HS-5 (cell line): ENCODE measurements around the gene NDUFB10.
A peak's percentile ranks its signal among the peaks of the same experiment; 100 is the strongest.

ENCODE experiments used
- DNase-seq: peaks from one replicate; pipeline ENCODE4 v3.0.0-alpha.2; 2012; ENCODE audit warnings: low read depth

The NDUFB10 gene

GRCh38 chr16:2002406-2003230 lies 43.3 kb downstream of the NDUFB10 start:
- DNase-seq = no peak

GRCh38 chr16:2003231-2003826 lies 44.0 kb downstream of the NDUFB10 start:
- no peak for DNase-seq

- DNase-seq = no peak
Measured at GRCh38 chr16:2003827-2004641, 44.7 kb downstream of the NDUFB10 start.

- no peak for DNase-seq
Measured at GRCh38 chr16:2004795-2005517, 45.6 kb downstream of the NDUFB10 start.

GRCh38 chr16:2005646-2006045 lies 46.3 kb downstream of the NDUFB10 start:
- no peak for DNase-seq

GRCh38 chr16:2006317-2006716 lies 47.0 kb downstream of the NDUFB10 start:
- DNase-seq = no peak

- DNase-seq = no peak
Measured at GRCh38 chr16:2007081-2007836, 47.9 kb downstream of the NDUFB10 start.

- peak; percentile 64 for DNase-seq
Measured at GRCh38 chr16:2008009-2008526, 48.7 kb downstream of the NDUFB10 start.

GRCh38 chr16:2008631-2009163 lies 49.4 kb downstream of the NDUFB10 start:
- no peak for DNase-seq

GRCh38 chr16:2009164-2009711 lies 49.9 kb downstream of the NDUFB10 start:
- DNase-seq = no peak

- DNase-seq = peak; percentile 40
Measured at GRCh38 chr16:2009791-2010510, 50.6 kb downstream of the NDUFB10 start, which contains the start of gene ZNF598. ZNF598 (minus strand) TSS chr16:2009821.
